Astrocyte (in vitro differentiated cells and primary cell): ENCODE measurements around the gene EMID1. TPM values are rescaled to one million over a fixed set of nuclear protein-coding genes. Genes with fewer than 3 reads are reported as not detected.
A peak's percentile ranks its signal among the peaks of the same experiment; 100 is the strongest.

Source experiments
- DNase-seq: peaks from one replicate; pipeline ENCODE4 v3.0.0-alpha.2; 2010; ENCODE audit warnings: low read depth
- FAIRE-seq: peaks from 2 replicates; lab custom pipeline; 2011; peaks lifted over from hg19 to GRCh38; lab: Jason Lieb, UNC
- H2AFZ ChIP-seq: 2 replicates; pipeline ENCODE4 v1.6.0; 2012; ENCODE audit warnings: low read depth, low read length, inconsistent platforms
- H3K27ac ChIP-seq: 2 replicates; pipeline ENCODE4 v1.5.1; 2011; ENCODE audit warnings: low read depth, low read length, inconsistent platforms
- H3K27me3 ChIP-seq: 2 replicates; pipeline ENCODE4 v1.6.0; 2011; ENCODE audit warnings: low read length, inconsistent platforms; ENCODE audit not compliant: insufficient read depth
- H3K36me3 ChIP-seq: 2 replicates; pipeline ENCODE4 v1.5.1; 2011; ENCODE audit warnings: low read length, inconsistent platforms; ENCODE audit not compliant: insufficient read depth
- H3K4me1 ChIP-seq: 2 replicates; pipeline ENCODE4 v1.5.1; 2011; ENCODE audit warnings: low read length, inconsistent platforms; ENCODE audit not compliant: insufficient read depth
- H3K4me2 ChIP-seq: 2 replicates; pipeline ENCODE4 v1.6.0; 2012; ENCODE audit warnings: low read length, inconsistent platforms
- H3K4me3 ChIP-seq: 2 replicates; pipeline ENCODE4 v1.5.1; 2011; ENCODE audit warnings: low read depth, mild to moderate bottlenecking, low read length, inconsistent platforms; ENCODE audit not compliant: insufficient read depth
- H3K79me2 ChIP-seq: 2 replicates; pipeline ENCODE4 v1.6.0; 2012; ENCODE audit warnings: mild to moderate bottlenecking, low read length, inconsistent platforms; ENCODE audit not compliant: insufficient read depth
- H3K9ac ChIP-seq: 2 replicates; pipeline ENCODE4 v1.6.0; 2012; ENCODE audit warnings: mild to moderate bottlenecking, low read length, inconsistent platforms
- H3K9me3 ChIP-seq: 2 replicates; pipeline ENCODE4 v1.5.1; 2012; ENCODE audit warnings: low read depth, mild to moderate bottlenecking, low read length, inconsistent platforms; ENCODE audit not compliant: insufficient read depth
- H4K20me1 ChIP-seq: 2 replicates; pipeline ENCODE4 v1.6.0; 2012; ENCODE audit warnings: low read length, inconsistent platforms; ENCODE audit not compliant: insufficient read depth
- H3K27ac Mint-ChIP-seq: one replicate; pipeline ENCODE4 v1.8.0; 2021; ENCODE audit warnings: mild to moderate bottlenecking, mixed read lengths; ENCODE audit not compliant: unreplicated experiment
- H3K27me3 Mint-ChIP-seq: one replicate; pipeline ENCODE4 v1.8.0; 2021; ENCODE audit warnings: low read depth, mixed read lengths; ENCODE audit not compliant: unreplicated experiment
- H3K36me3 Mint-ChIP-seq: one replicate; pipeline ENCODE4 v1.8.0; 2021; ENCODE audit warnings: low read depth, mixed read lengths; ENCODE audit not compliant: unreplicated experiment
- H3K4me1 Mint-ChIP-seq: one replicate; pipeline ENCODE4 v1.8.0; 2021; ENCODE audit warnings: low read depth, mixed read lengths; ENCODE audit not compliant: unreplicated experiment
- H3K4me3 Mint-ChIP-seq: one replicate; pipeline ENCODE4 v1.8.0; 2021; ENCODE audit warnings: mild to moderate bottlenecking, moderate library complexity, mixed read lengths; ENCODE audit not compliant: unreplicated experiment
- H3K9me3 Mint-ChIP-seq: one replicate; pipeline ENCODE4 v1.8.0; 2021; ENCODE audit warnings: mild to moderate bottlenecking, mixed read lengths; ENCODE audit not compliant: unreplicated experiment
- EZH2 ChIP-seq: IDR thresholded peaks from 2 replicates; pipeline ENCODE4 v1.6.1; 2012; ENCODE audit warnings: mild to moderate bottlenecking, low read length, inconsistent platforms; ENCODE audit not compliant: insufficient read depth
- total RNA-seq: library from RNA; stranded (reverse); gene quantifications from 2 replicates; pipeline ENCODE4 v1.2.1, GENCODE V29; 2021
- TF ChIP-seq, protein P1 (sequence below): IDR thresholded peaks from 2 replicates; pipeline ENCODE4 v1.5.1; 2011; ENCODE audit warnings: low read depth, mild to moderate bottlenecking, inconsistent platforms, low read length, moderate library complexity; ENCODE audit not compliant: insufficient read depth

Gene EMID1
- total RNA-seq, 1 donor from 2014 or later: 0.34 TPM

DNA sequence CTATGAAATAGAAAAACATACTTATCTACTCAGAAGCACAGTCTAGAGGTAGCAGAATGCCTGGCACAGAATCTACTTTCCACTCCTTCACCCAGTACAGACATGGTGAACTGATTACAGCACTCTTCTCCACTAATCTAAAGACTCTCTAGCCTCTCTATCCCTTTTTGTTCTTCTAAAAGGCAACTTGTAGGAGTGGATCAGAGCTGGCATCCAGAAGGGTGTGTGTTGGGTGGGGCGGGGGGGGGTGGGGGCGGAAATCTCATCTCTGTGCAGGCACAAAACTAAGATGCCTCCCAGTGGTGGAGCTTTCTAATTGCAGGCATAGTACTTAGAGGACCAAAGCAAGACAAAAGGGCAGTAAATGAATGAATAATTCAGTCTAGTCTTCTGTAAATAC is 11.5 kb upstream of the EMID1 start:
- Histone ChIP-seq H3K27ac (no peak overlapping the region), H3K9me3 (no peaks in the 10 kb centered on the region), H3K4me3 (no peak overlapping the region), H3K4me2 (no peak overlapping the region), H3K27me3 (no peaks in the 10 kb centered on the region), H3K4me1 (no peaks in the 10 kb centered on the region), H3K79me2 (no peaks in the 10 kb centered on the region), H4K20me1 (no peaks in the 10 kb centered on the region), H2AFZ (no peak overlapping the region), H3K36me3 (no peaks in the 10 kb centered on the region), H3K9ac (no peak overlapping the region)
- Mint-ChIP-seq H3K36me3 (no peaks in the 10 kb centered on the region), H3K27me3 (peaks cover 11% of the 10 kb centered on the region), H3K9me3 (peaks cover 3% of the 10 kb centered on the region), H3K4me3 (no peak overlapping the region), H3K4me1 (no peaks in the 10 kb centered on the region), H3K27ac (no peak overlapping the region)
- FAIRE-seq (no peak), DNase-seq (no peak)
- TF ChIP-seq EZH2: no peak
- TF ChIP-seq, protein P1, sequence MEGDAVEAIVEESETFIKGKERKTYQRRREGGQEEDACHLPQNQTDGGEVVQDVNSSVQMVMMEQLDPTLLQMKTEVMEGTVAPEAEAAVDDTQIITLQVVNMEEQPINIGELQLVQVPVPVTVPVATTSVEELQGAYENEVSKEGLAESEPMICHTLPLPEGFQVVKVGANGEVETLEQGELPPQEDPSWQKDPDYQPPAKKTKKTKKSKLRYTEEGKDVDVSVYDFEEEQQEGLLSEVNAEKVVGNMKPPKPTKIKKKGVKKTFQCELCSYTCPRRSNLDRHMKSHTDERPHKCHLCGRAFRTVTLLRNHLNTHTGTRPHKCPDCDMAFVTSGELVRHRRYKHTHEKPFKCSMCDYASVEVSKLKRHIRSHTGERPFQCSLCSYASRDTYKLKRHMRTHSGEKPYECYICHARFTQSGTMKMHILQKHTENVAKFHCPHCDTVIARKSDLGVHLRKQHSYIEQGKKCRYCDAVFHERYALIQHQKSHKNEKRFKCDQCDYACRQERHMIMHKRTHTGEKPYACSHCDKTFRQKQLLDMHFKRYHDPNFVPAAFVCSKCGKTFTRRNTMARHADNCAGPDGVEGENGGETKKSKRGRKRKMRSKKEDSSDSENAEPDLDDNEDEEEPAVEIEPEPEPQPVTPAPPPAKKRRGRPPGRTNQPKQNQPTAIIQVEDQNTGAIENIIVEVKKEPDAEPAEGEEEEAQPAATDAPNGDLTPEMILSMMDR: no peak

DNA sequence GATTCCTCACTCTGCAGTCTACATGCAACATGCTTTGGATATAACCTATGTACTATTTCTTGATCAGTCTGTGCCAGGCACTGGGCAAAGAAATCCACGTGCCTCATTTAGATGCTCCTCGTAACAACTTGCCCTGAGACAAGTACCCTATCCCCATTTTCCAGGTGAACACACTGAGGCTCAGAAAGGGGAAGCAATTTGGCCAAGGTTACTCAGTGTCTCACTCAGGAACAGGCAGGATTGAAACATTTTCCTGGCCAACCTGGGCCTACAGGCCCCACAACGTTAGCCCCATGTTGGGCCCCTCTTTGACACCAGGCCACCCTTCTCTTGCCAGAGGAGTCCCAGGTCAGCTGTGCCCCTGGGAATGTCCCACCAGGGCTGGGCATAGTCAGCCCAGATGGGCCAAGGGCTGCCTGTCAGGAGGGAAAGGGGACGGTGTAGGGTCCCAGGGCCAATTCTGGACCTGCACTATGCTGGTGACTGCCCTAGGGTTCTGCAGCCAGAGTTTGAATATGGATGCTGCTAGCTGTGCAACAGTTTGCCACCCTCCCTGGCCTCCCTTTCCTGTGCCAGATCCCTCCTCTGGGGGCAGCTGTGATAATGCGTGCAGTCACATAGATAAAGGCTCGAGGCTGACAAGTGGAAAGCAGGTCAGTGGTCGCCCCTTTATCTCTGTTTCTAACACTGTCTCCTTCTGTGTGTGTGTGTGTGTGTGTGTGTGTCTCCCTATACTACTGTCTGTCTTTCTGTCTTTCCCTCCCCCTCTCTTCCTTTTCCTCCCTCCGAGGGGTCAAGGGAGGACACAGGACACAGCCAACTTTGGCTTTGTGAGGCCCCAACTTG is 10.4 kb upstream of the EMID1 start:
- H3K9me3 ChIP-seq: no peaks in the 10 kb centered on the region
- H3K4me2 ChIP-seq: no peak overlapping the region
- DNase-seq: no peak
- TF ChIP-seq, protein P1: no peak
- no peak for TF ChIP-seq EZH2
- H3K9ac ChIP-seq: no peak overlapping the region
- H3K36me3 Mint-ChIP-seq: no peaks in the 10 kb centered on the region
- H3K27ac ChIP-seq: no peak overlapping the region
- no peaks in the 10 kb centered on the region for H3K36me3 ChIP-seq
- peaks cover 9% of the 10 kb centered on the region for H3K27me3 Mint-ChIP-seq
- no peaks in the 10 kb centered on the region for H3K4me1 Mint-ChIP-seq
- H3K27me3 ChIP-seq: no peaks in the 10 kb centered on the region
- no peaks in the 10 kb centered on the region for H4K20me1 ChIP-seq
- FAIRE-seq: no peak
- H3K27ac Mint-ChIP-seq: no peak overlapping the region
- H3K4me1 ChIP-seq: no peaks in the 10 kb centered on the region
- peaks cover 3% of the 10 kb centered on the region for H3K9me3 Mint-ChIP-seq
- H3K4me3 Mint-ChIP-seq: peak overlapping the region; percentile 35
- no peaks in the 10 kb centered on the region for H3K79me2 ChIP-seq
- no peak overlapping the region for H3K4me3 ChIP-seq
- H2AFZ ChIP-seq: no peak overlapping the region
